Gastrocnemius medialis (tissue), 4 donors: ENCODE results near the gene NKX2-8. TPM values are rescaled to one million over a fixed set of nuclear protein-coding genes. Genes with fewer than 3 reads are reported as not detected.

Experiments
- ATAC-seq, 2 donors: fragments of 150-250 bp; one replicate each; pipeline ENCODE4 v1.9.1; 2016
- DNase-seq, 2 donors: peaks; one replicate each; pipeline ENCODE4 v3.0.0-alpha.2; 2019
- H3K27ac ChIP-seq, 4 donors: fragments of 200-600 bp; sonication (generic); 1 replicate in 1 of 4; 2 replicates in 3 of 4; pipeline ENCODE4 v1.5.1; 2016 to 2018; ENCODE audit warnings: mild to moderate bottlenecking in 2 of 4, moderate library complexity in 1 of 4
- H3K27me3 ChIP-seq, 3 donors: fragments of 200-600 bp; sonication (generic) in 2 of 3; 1 replicate in 1 of 3; 2 replicates in 2 of 3; pipeline versions ENCODE4 v1.5.1 to v1.6.0; 2016 to 2019; ENCODE audit warnings: mild to moderate bottlenecking in 1 of 3, moderate library complexity in 1 of 3
- H3K36me3 ChIP-seq, 2 donors: fragments of 200-600 bp; sonication (generic) in 1 of 2; one replicate each; pipeline ENCODE4 v1.5.1; 2017 to 2018
- H3K4me1 ChIP-seq, 2 donors: fragments of 200-600 bp; sonication (generic) in 1 of 2; one replicate each; pipeline ENCODE4 v1.5.1; 2016 to 2017; ENCODE audit warnings: mild to moderate bottlenecking in 2 of 2
- H3K4me3 ChIP-seq, 4 donors: fragments of 200-600 bp; sonication (generic) in 3 of 4; 1 replicate in 1 of 4; 2 replicates in 3 of 4; pipeline ENCODE4 v1.5.1; 2016 to 2019; ENCODE audit warnings: mild to moderate bottlenecking in 2 of 4
- H3K9me3 ChIP-seq, 3 donors: fragments of 200-600 bp; sonication (generic) in 2 of 3; 1 replicate in 1 of 3; 2 replicates in 2 of 3; pipeline ENCODE4 v1.5.1; 2016 to 2019
- POLR2A ChIP-seq, 2 donors: fragments of 450-650 bp; IDR thresholded peaks; one replicate each; pipeline ENCODE4 v1.6.1; 2017; ENCODE audit warnings: antibody characterized with exemption in 2 of 2, mild to moderate bottlenecking in 2 of 2, moderate library complexity in 2 of 2
- in situ Hi-C, 4 donors: fragments of 200-750 bp; cut with MboI; loops; one replicate each; pipeline versions ENCODE4 v1.15.0 to v1.8.0; 2017; ENCODE audit warnings: low sequenced_read_pairs in 4 of 4
- intact Hi-C: fragments of 100-400 bp; cut with DNase I; formaldehyde crosslinking; loops from one replicate; pipeline ENCODE4 v1.15.1; 2023; ENCODE audit warnings: low total_unique reads
- total RNA-seq, 4 donors: library from RNA; depleted of rRNA; stranded (reverse); fragments of >200 nt; gene quantifications; one replicate each; pipeline versions ENCODE4 v1.1.0 to v1.2.3, GENCODE V29; 2016
- TF ChIP-seq, protein P1 (sequence below), 5 experiments: fragments of 450-650 bp in 3 of 5; fragments of 200-600 bp in 2 of 5; sonication (generic) in 2 of 5; IDR thresholded peaks in 4 of 5; conservative IDR thresholded peaks in 1 of 5; 1 replicate in 4 of 5; 2 replicates in 1 of 5; pipeline ENCODE4 v1.5.1; 2016 to 2019; ENCODE audit warnings: antibody characterized with exemption in 5 of 5, mild to moderate bottlenecking in 3 of 5, moderate library complexity in 3 of 5

The NKX2-8 gene
- total RNA-seq, 4 donors from 2014 or later: not detected

DNA sequence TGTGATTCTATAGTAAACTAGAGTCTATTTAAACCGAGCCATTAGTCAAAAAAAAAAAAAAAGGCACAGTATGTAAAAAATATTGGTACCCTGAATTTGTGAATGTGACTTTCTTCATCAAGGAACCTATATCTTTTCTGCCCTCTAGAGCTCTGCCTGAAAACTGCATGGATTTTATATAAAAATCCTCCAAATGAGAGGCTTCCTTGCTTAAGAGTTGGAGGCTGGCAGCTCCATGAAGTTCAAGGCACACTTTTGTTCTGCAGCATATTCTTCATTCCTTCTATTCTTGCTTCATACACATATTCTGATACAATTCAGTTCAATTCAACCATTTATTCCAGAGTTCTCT is 23.1 kb upstream of the NKX2-8 start:
- TF ChIP-seq, protein P1, sequence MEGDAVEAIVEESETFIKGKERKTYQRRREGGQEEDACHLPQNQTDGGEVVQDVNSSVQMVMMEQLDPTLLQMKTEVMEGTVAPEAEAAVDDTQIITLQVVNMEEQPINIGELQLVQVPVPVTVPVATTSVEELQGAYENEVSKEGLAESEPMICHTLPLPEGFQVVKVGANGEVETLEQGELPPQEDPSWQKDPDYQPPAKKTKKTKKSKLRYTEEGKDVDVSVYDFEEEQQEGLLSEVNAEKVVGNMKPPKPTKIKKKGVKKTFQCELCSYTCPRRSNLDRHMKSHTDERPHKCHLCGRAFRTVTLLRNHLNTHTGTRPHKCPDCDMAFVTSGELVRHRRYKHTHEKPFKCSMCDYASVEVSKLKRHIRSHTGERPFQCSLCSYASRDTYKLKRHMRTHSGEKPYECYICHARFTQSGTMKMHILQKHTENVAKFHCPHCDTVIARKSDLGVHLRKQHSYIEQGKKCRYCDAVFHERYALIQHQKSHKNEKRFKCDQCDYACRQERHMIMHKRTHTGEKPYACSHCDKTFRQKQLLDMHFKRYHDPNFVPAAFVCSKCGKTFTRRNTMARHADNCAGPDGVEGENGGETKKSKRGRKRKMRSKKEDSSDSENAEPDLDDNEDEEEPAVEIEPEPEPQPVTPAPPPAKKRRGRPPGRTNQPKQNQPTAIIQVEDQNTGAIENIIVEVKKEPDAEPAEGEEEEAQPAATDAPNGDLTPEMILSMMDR (IDR thresholded peaks at IDR 0.05 in 4 of 5, conservative IDR thresholded peaks at IDR 0.05 in 1 of 5): no peak
- no peak for TF ChIP-seq POLR2A (IDR thresholded peaks at IDR 0.05)
- in situ Hi-C loops (no loop called here), intact Hi-C loops (no loop called here)
- no peaks in the 10 kb centered on the region for H3K4me1 ChIP-seq
- no peaks in the 10 kb centered on the region for H3K9me3 ChIP-seq
- no peak overlapping the region for H3K4me3 ChIP-seq
- no peaks in the 10 kb centered on the region for H3K36me3 ChIP-seq
- H3K27ac ChIP-seq: no peak overlapping the region
- peaks cover 0 to 15% (median 12%) of the 10 kb centered on the region in 3 donors for H3K27me3 ChIP-seq
- no peak for ATAC-seq
- no peak for DNase-seq

- Histone ChIP-seq H3K27me3 (peaks cover 0 to 16% (median 15%) of the 10 kb centered on the region in 3 donors), H3K4me1 (no peaks in the 10 kb centered on the region), H3K9me3 (no peaks in the 10 kb centered on the region), H3K36me3 (no peaks in the 10 kb centered on the region), H3K27ac (no peak overlapping the region), H3K4me3 (no peak overlapping the region)
- DNase-seq: no peak
- intact Hi-C loops: loop anchor here (5.0 kb wide), 1 partner anchor 53 kb away; no protein-coding TSS in a partner anchor
- TF ChIP-seq POLR2A (IDR thresholded peaks at IDR 0.05): no peak
- TF ChIP-seq, protein P1 (IDR thresholded peaks at IDR 0.05 in 4 of 5, conservative IDR thresholded peaks at IDR 0.05 in 1 of 5): peak; percentile 32 to 71 (median 45)
- ATAC-seq: peak; percentile 54 to 56
- in situ Hi-C loops: no loop called here
Measured at GRCh38 chr14:36604757-36605505, 22.5 kb upstream of the NKX2-8 start.

- in situ Hi-C loops: no loop called here
Measured at GRCh38 chr14:36600431-36600830, 18.0 kb upstream of the NKX2-8 start.

GRCh38 chr14:36591482-36591881 is 9.1 kb upstream of the NKX2-8 start:
- intact Hi-C loops (no loop called here), in situ Hi-C loops (no loop called here)
- H3K4me3 ChIP-seq: no peak overlapping the region
- TF ChIP-seq, protein P1 (IDR thresholded peaks at IDR 0.05 in 4 of 5, conservative IDR thresholded peaks at IDR 0.05 in 1 of 5): no peak
- TF ChIP-seq POLR2A (IDR thresholded peaks at IDR 0.05): no peak
- no peak overlapping the region for H3K27ac ChIP-seq
- DNase-seq: no peak
- no peak for ATAC-seq
- no peaks in the 10 kb centered on the region for H3K9me3 ChIP-seq
- H3K4me1 ChIP-seq: no peaks in the 10 kb centered on the region
- peaks cover 44 to 57% (median 46%) of the 10 kb centered on the region in 3 donors for H3K27me3 ChIP-seq
- no peaks in the 10 kb centered on the region for H3K36me3 ChIP-seq

More at GRCh38 chr14:36600431-36600830, 18.0 kb upstream of the NKX2-8 start:
- TF ChIP-seq, protein P1 (IDR thresholded peaks at IDR 0.05 in 4 of 5, conservative IDR thresholded peaks at IDR 0.05 in 1 of 5): no peak
- no peak for TF ChIP-seq POLR2A (IDR thresholded peaks at IDR 0.05)
- ATAC-seq (no peak), DNase-seq (no peak)
- Histone ChIP-seq H3K4me3 (no peak overlapping the region), H3K27ac (no peak overlapping the region), H3K9me3 (no peaks in the 10 kb centered on the region), H3K4me1 (no peaks in the 10 kb centered on the region), H3K36me3 (no peaks in the 10 kb centered on the region), H3K27me3 (peaks cover 16 to 40% (median 17%) of the 10 kb centered on the region in 3 donors)
- intact Hi-C loops: loop anchor here (5.0 kb wide), 1 partner anchor 48 kb away; no protein-coding TSS in a partner anchor
